OCI-LY3 (cell line): ENCODE measurements around the gene SMYD3.

Experiments
- H2AFZ ChIP-seq: fragments of 200-600, 300-600 bp; shearing (Covaris generic); 2 replicates; pipeline ENCODE4 v1.6.0; 2014; ENCODE audit warnings: antibody characterized with exemption, low read depth, low read length
- H3K27ac ChIP-seq: fragments of 200-600, 300-600 bp; sonication (generic); 2 replicates; pipeline ENCODE4 v1.5.1; 2014; ENCODE audit warnings: mild to moderate bottlenecking, low read length, moderate library complexity, mixed read lengths
- H3K27me3 ChIP-seq: fragments of 200-600, 300-600 bp; sonication (generic); 2 replicates; pipeline ENCODE4 v1.6.1; 2014; ENCODE audit warnings: low read depth, low read length, mixed read lengths
- H3K36me3 ChIP-seq: fragments of 200-600, 300-600 bp; sonication (generic); replicated peaks from 2 replicates; pipeline ENCODE3; 2014; ENCODE audit warnings: low read depth, low read length, mixed read lengths
- H3K4me1 ChIP-seq: fragments of 300-600, 200-600 bp; sonication (generic); 2 replicates; pipeline ENCODE4 v1.6.1; 2014; ENCODE audit warnings: low read length, mixed read lengths
- H3K4me2 ChIP-seq: fragments of 200-600, 300-600 bp; sonication (generic); 2 replicates; pipeline ENCODE4 v1.6.1; 2014; ENCODE audit warnings: low read length, mixed read lengths
- H3K4me3 ChIP-seq: fragments of 300-600, 200-600 bp; sonication (generic); 2 replicates; pipeline ENCODE4 v1.5.1; 2014; ENCODE audit warnings: antibody characterized with exemption, mild to moderate bottlenecking, low read length, moderate library complexity
- H3K79me2 ChIP-seq: fragments of 300-600, 200-600 bp; shearing (Covaris generic); 2 replicates; pipeline ENCODE4 v1.6.1; 2014; ENCODE audit warnings: mild to moderate bottlenecking, low read length, mixed read lengths
- H3K9ac ChIP-seq: fragments of 300-600, 200-600 bp; shearing (Covaris generic); 2 replicates; pipeline ENCODE4 v1.6.0; 2014; ENCODE audit warnings: mild to moderate bottlenecking, low read length, moderate library complexity
- H3K9me3 ChIP-seq: fragments of 200-600, 300-600 bp; shearing (Covaris generic); 2 replicates; pipeline ENCODE4 v1.6.1; 2014; ENCODE audit warnings: low read length, mixed read lengths; ENCODE audit not compliant: insufficient read depth
- H4K20me1 ChIP-seq: fragments of 200-600, 300-600 bp; sonication (generic); 2 replicates; pipeline ENCODE4 v1.6.1; 2016; ENCODE audit warnings: low read length, mixed read lengths; ENCODE audit not compliant: insufficient read depth
- EZH2phosphoT487 ChIP-seq: fragments of 200-600 bp; shearing (Covaris generic); IDR thresholded peaks from 2 replicates; pipeline ENCODE4 v1.6.1; 2018; ENCODE audit warnings: antibody characterized with exemption, mixed run types, low read depth
- TF ChIP-seq, protein P1 (sequence below): fragments of 200-600, 300-600 bp; sonication (generic); IDR thresholded peaks from 2 replicates; pipeline ENCODE4 v1.5.1; 2014; ENCODE audit warnings: antibody characterized with exemption, low read length, low read depth

SMYD3 gene

DNA sequence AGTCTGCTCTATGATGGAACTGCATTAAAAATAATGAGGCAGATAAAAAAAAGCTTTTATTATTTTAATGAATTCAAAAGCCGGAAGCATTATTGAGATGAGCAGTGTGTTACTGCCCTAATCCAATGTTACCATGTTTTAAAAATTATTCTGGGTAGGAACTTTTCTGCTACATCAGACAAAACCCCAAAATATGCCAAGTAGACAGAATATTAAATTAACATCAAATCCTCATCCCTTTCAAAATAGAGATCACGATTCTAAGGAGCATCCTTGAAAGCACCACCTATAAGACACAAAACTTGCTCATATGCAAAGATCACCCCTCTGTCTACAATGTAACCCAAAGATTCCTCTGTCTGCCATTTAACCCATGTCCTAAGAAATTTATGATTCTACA is 357.5 kb downstream of the SMYD3 start:
- no peak overlapping the region for H3K4me2 ChIP-seq
- peaks cover 6% of the 10 kb centered on the region for H3K36me3 ChIP-seq

GRCh38 chr1:246147524-246148461 is 359.3 kb downstream of the SMYD3 start:
- no peak overlapping the region for H2AFZ ChIP-seq
- H3K4me3 ChIP-seq: no peak overlapping the region
- H3K9ac ChIP-seq: no peak overlapping the region
- TF ChIP-seq, protein P1, sequence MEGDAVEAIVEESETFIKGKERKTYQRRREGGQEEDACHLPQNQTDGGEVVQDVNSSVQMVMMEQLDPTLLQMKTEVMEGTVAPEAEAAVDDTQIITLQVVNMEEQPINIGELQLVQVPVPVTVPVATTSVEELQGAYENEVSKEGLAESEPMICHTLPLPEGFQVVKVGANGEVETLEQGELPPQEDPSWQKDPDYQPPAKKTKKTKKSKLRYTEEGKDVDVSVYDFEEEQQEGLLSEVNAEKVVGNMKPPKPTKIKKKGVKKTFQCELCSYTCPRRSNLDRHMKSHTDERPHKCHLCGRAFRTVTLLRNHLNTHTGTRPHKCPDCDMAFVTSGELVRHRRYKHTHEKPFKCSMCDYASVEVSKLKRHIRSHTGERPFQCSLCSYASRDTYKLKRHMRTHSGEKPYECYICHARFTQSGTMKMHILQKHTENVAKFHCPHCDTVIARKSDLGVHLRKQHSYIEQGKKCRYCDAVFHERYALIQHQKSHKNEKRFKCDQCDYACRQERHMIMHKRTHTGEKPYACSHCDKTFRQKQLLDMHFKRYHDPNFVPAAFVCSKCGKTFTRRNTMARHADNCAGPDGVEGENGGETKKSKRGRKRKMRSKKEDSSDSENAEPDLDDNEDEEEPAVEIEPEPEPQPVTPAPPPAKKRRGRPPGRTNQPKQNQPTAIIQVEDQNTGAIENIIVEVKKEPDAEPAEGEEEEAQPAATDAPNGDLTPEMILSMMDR: no peak
- no peak for TF ChIP-seq EZH2phosphoT487
- no peak overlapping the region for H3K27ac ChIP-seq
- H4K20me1 ChIP-seq: no peaks in the 10 kb centered on the region
- H3K9me3 ChIP-seq: peaks cover 8% of the 10 kb centered on the region; the same call in 1 of the 2 replicates
- no peak overlapping the region for H3K4me2 ChIP-seq
- H3K36me3 ChIP-seq: peaks cover 6% of the 10 kb centered on the region
- no peaks in the 10 kb centered on the region for H3K4me1 ChIP-seq
- no peaks in the 10 kb centered on the region for H3K79me2 ChIP-seq
- no peaks in the 10 kb centered on the region for H3K27me3 ChIP-seq

More for the DNA sequence above, 357.5 kb downstream of the SMYD3 start:
- Histone ChIP-seq H3K4me3 (no peak overlapping the region), H3K9ac (no peak overlapping the region), H3K9me3 (peaks cover 8% of the 10 kb centered on the region; the same call in 1 of the 2 replicates), H3K27ac (no peak overlapping the region), H3K79me2 (no peaks in the 10 kb centered on the region), H3K4me1 (no peaks in the 10 kb centered on the region), H4K20me1 (no peaks in the 10 kb centered on the region), H2AFZ (no peak overlapping the region), H3K27me3 (no peaks in the 10 kb centered on the region)
- TF ChIP-seq, protein P1: no peak
- TF ChIP-seq EZH2phosphoT487: no peak

DNA sequence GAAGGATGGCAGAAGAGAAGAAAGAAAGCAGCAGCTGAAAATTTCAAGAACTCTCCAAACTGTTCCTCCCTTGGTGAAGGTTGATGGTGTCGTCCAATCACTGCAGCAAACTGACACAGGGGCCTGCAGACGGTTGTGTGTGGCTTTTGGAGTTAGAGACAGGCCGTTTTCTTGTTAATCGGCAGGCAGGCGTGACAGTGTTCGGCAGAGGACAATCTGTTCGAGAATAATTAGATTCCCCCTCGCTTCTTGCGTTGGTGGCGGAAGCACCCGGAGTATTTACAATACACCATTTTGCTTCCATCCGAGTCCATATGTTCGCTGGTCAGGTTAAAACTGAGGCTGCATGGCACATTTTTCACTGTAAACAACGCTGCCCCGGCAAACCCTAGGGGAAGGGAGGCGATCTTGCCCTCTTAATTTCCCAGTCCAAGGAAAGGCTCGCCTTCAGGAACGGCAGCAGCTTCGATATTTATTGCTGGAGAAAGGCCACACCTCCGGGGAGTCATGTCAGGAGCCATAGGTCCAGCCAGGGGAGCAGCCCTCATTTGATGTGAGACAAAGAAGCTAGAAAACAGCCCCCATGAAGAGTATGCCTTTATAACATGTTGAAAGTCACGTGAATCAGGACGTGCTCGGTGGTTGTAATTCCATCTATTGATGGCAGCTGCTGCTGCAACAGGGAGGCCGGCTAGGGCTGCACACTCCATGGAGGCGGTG is 360.1 kb downstream of the SMYD3 start:
- no peak overlapping the region for H2AFZ ChIP-seq
- H3K9me3 ChIP-seq: peaks cover 8% of the 10 kb centered on the region; the same call in 1 of the 2 replicates
- peaks cover 6% of the 10 kb centered on the region for H3K36me3 ChIP-seq
- H3K79me2 ChIP-seq: no peaks in the 10 kb centered on the region
- no peak overlapping the region for H3K4me2 ChIP-seq
- H3K4me1 ChIP-seq: no peaks in the 10 kb centered on the region
- no peak overlapping the region for H3K27ac ChIP-seq
- TF ChIP-seq, protein P1: no peak
- no peak for TF ChIP-seq EZH2phosphoT487
- no peaks in the 10 kb centered on the region for H3K27me3 ChIP-seq
- no peak overlapping the region for H3K9ac ChIP-seq
- no peaks in the 10 kb centered on the region for H4K20me1 ChIP-seq
- H3K4me3 ChIP-seq: no peak overlapping the region

- Histone ChIP-seq H3K9ac (no peak overlapping the region), H3K4me2 (no peak overlapping the region), H2AFZ (no peak overlapping the region), H3K79me2 (no peaks in the 10 kb centered on the region), H3K4me1 (no peaks in the 10 kb centered on the region), H3K36me3 (peaks cover 6% of the 10 kb centered on the region), H4K20me1 (no peaks in the 10 kb centered on the region), H3K27me3 (no peaks in the 10 kb centered on the region), H3K27ac (no peak overlapping the region), H3K9me3 (peaks cover 8% of the 10 kb centered on the region; the same call in 1 of the 2 replicates), H3K4me3 (no peak overlapping the region)
- TF ChIP-seq, protein P1: no peak
- no peak for TF ChIP-seq EZH2phosphoT487
Measured at GRCh38 chr1:246145900-246146299, 361.2 kb downstream of the SMYD3 start.
